NCI-H1417 treated with DMSO at 0.1 percent for 48 hours (cell line): ENCODE results near the gene DHX30.
"Not testable (repeated sequence)": the region's sequence is repeated elsewhere in the genome, so short reads cannot be mapped to it uniquely, and the experiment has no call there.

Experiments used
- DNase-seq: peaks from one replicate; lab custom pipeline; 2025; lab: John Stamatoyannopoulos, UW

DHX30 gene

GRCh38 chr3:47884603-47885002, 81.7 kb downstream of the DHX30 start:
- no peak for DNase-seq

DNA sequence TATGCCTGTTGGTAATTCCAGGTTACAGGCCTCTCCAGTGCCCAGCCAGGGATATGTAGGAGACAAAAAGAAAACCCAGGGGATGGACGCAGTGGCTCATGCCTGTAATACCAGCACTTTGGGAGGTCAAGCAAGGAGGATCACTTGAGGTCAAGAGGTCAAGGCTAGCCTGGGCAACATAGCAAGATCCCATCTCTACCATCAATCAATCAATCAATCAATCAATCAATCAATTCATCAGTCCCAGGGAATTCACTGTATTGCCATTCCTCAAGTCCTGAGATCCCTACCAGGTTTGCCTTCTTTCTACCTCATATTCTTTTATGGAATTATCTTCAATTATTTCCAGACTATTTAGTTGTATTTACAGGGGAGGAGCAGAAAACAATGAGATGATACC, 82.2 kb downstream of the DHX30 start:
- DNase-seq = no peak

DNA sequence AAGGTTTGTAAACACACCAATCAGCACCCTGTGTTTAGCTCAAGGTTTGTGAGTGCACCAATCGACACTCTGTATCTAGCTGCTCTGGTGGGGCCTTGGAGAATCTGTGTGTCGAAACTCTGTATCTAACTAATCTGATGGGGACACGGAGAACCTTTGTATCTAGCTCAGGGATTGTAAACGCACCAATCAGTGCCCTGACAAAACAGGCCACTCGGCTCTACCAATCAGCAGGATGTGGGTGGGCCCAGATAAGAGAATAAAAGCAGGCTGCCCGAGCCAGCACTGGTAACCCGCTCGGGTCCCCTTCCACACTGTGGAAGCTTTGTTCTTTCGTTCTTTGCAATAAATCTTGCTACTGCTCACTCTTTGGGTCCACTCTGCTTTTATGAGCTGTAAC, 85.1 kb downstream of the DHX30 start:
- DNase-seq = not testable (repeated sequence)

DNA sequence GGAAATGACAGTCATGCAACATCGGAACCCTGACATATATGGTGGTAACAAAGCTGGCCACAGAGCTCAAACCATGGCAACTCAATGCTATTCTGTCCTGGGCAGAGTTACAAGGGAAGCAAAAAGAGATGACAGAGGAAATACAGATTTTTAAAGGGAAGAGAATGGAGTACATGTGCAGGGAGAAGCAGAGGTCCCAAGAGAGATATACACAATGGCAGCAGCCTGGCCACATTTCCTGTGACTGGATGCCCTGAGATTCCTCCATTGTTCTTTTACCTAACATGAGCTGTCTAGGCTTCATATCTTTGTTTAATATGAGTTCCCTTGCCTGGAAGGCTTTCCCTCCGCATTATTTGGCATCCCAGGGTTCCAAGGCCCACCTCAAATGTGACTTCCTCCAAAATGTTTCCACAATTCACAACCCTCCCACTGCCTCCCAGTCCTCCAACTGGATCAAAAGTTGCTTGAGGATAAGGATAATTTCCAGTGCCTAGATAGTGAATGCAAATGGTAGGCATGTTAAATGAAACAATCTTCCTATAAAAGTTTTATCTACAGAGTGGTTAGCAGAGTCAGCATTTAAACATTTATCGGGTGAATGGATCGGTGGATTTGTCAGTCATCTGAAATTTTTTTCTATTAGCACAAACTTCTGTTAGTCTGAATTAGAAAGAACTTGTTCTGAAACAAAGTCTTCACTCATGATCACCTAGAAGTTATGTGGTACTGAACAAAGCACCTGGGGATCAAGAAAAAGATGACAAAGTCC, 86.2 kb downstream of the DHX30 start:
- DNase-seq = no peak

DNA sequence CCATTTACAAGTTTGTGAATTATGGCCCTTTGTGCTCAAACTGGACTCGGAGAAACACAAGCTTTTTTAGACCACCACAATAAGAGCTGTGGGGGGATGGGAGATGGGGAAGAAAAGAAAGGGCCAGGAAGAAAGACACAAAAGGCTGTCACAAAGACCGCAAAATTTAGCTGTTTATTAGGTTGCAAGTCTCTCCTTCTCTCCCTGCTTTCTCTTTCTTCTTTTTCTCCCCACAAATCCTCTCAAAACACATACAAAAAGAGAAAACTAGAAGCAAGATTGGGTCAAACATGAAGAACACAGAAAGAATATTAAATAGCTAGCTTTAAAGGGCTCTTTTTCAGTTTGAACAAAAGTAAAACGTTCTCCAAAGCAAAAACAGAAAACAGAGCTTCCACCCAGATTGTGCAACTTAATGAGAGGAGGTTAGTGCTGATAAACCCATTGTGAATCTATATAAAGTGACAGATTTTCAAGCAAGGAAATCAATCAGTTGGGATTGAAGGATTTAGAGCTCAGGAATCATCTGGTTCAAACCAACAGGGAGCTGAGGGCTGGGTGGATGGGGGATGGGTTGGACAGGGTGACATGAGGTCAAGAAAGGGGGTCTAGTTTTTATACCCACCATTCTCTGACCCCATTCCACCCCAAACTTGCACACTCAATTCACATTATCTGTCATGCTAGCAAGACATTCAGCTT, 87.3 kb downstream of the DHX30 start:
- DNase-seq = no peak

GRCh38 chr3:47890828-47891612, 88.1 kb downstream of the DHX30 start:
- DNase-seq = no peak

DNA sequence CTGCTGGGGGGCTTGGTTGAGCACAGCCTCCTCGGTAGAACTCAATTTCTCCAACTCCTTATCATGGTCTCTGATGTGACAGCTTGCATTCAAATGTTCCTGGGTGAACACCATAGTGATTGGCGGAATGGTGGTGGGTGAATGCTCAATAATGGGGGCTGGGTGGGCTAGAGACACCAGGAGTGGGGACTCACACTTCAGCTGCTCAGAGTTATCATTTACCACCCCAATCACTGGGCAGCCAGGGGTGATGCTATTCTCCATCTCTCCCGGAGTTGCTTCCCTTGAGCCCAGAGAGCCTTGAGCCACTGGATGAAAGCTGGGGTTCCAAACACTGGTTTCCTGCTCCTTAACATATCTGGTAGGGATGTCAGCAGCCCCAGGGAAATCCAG, 88.7 kb downstream of the DHX30 start:
- DNase-seq = no peak

DNA sequence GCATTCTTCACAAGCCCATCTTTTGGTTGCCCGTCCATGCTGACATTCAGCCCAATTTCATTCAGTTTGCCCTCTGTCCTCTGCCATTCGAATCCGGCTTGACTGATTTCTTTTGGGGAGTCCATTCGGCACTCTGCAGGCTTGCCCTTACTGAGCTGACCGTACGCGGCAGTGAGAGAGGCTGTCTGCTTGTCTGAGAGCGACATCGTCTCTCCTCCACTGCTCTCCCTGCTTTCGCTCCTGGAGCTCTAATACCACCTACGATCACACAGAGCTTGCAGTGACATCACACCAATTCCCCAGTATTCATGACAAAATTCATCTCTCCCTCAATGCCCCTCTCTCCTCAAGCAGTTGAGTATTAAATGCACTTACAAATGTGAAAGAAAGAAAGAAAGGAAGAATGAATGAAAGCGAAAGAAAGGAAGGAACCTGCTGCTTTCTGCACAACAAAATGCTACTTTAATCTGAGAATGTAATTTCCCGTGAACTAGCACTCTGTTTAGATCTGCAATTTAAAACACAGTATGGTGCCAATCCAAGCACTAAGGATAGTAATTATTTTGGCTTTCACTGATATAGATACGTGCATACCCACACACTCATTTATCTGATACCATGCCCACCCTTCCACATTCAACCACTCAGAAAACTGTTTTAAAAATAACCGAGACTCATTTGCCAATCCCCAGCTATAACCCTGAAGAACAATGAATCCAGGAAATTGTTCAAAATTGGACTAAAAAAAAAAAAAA, 89.5 kb downstream of the DHX30 start:
- no peak for DNase-seq

- DNase-seq = no peak
Measured at GRCh38 chr3:47895241-47895640, 92.3 kb downstream of the DHX30 start.

GRCh38 chr3:47896736-47897135, 93.8 kb downstream of the DHX30 start:
- no peak for DNase-seq

DNA sequence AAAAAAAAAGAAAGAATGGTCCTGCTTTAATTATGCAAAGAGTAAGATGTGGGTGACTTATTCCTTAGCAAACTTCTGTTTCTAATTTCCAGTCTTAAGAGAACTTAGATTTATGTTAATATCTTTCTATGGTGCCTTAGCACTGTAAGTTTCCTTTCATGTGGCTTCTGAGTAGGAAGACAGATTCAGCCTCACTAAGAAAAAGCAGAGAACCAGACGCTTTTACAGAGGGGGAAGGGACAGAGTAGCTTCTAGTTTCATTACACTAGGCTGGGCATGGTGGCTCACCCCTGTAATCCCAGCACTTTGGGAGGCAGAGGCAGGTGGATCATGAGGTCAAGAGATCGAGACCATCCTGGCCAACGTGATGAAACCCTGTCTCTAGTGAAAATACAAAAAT, 95.0 kb downstream of the DHX30 start:
- no peak for DNase-seq

- DNase-seq = no peak
Measured at GRCh38 chr3:47899495-47900108, 96.7 kb downstream of the DHX30 start.
